ENCODE measurements around the gene MRC1. TPM values are rescaled to one million over a fixed set of nuclear protein-coding genes. Genes with fewer than 3 reads are reported as not detected.

MRC1 gene
- total and polyA plus RNA-seq, 2 of the 13 experiments (the other 11 are each of a cell fraction or from before 2014, with no cell fraction given), result not detected

DNA sequence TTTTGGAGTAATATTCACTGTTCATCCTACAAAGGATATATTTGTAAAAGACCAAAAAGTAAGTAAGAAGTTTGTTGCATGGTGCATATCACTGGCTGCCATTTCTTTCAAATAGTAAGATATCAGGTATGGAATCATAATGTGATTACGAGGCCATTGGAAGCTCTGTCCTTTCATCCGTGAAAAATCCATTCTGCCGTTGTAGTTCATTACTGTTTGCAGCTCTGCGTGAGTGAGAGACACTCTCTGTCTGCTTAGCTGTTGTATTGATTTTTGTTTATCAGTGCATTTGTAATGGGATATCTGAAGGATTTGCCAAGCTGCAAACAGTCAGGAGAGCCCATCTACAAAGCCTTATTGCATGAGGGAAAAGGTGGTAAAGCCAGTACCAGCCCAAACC is 98.5 kb downstream of the MRC1 start:
- Histone ChIP-seq H2AFZ (ENCODE audit: low read length) (no peak overlapping the region), H3K4me3 (replicated peaks in 1 of 3; ENCODE audit: insufficient read depth in 1 of 3, low read depth in 2 of 3, low read length in 3 of 3) (no peak overlapping the region), H3K79me2 (ENCODE audit: insufficient read depth, low read length) (no peaks in the 10 kb centered on the region), H3K27ac (ENCODE audit: extremely low read length, insufficient read depth, low read length) (no peak overlapping the region), H3K4me1 (ENCODE audit: insufficient read depth, low read length) (no peaks in the 10 kb centered on the region), H3K36me3 (replicated peaks in 1 of 2; ENCODE audit: control insufficient read depth in 1 of 2, insufficient read depth in 2 of 2, low read length in 2 of 2) (no peaks in the 10 kb centered on the region), H3K4me2 (ENCODE audit: low read depth, low read length) (no peak overlapping the region), H3K9ac (ENCODE audit: insufficient read depth, low read depth, low read length) (no peak overlapping the region), H3K27me3 (ENCODE audit: control insufficient read depth in 1 of 2, insufficient read depth in 2 of 2, low read length in 2 of 2) (peaks cover 0 to 7% of the 10 kb centered on the region in 2 experiments; a peak in 1 of 5 replicates), H4K20me1 (ENCODE audit: insufficient read depth, low read length) (0 out of 2 replicates have a peak, but pooled peaks cover 2% of the 10 kb centered on the region), H3K9me3 (ENCODE audit: low read length) (no peaks in the 10 kb centered on the region)
- in situ Hi-C loops (cut with HindIII; ENCODE audit: extremely low pct_ligation_motif_present, low pct_unique_long_range_greater_than_20kb), result no loop called here
- TF ChIP-seq ETV6 (CRISPR knock-in tag; conservative IDR thresholded peaks at IDR 0.05), result no peak
- TF ChIP-seq, protein P1, sequence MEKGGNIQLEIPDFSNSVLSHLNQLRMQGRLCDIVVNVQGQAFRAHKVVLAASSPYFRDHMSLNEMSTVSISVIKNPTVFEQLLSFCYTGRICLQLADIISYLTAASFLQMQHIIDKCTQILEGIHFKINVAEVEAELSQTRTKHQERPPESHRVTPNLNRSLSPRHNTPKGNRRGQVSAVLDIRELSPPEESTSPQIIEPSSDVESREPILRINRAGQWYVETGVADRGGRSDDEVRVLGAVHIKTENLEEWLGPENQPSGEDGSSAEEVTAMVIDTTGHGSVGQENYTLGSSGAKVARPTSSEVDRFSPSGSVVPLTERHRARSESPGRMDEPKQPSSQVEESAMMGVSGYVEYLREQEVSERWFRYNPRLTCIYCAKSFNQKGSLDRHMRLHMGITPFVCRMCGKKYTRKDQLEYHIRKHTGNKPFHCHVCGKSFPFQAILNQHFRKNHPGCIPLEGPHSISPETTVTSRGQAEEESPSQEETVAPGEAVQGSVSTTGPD (CRISPR knock-in tag; IDR thresholded peaks at IDR 0.05), result no peak
- no peak for TF ChIP-seq SOX13 (IDR thresholded peaks at IDR 0.05)
- no peak for TF ChIP-seq SOX13 (CRISPR knock-in tag; conservative IDR thresholded peaks at IDR 0.05 in 1 of 2, IDR thresholded peaks at IDR 0.05 in 1 of 2)
- TF ChIP-seq, protein P2, sequence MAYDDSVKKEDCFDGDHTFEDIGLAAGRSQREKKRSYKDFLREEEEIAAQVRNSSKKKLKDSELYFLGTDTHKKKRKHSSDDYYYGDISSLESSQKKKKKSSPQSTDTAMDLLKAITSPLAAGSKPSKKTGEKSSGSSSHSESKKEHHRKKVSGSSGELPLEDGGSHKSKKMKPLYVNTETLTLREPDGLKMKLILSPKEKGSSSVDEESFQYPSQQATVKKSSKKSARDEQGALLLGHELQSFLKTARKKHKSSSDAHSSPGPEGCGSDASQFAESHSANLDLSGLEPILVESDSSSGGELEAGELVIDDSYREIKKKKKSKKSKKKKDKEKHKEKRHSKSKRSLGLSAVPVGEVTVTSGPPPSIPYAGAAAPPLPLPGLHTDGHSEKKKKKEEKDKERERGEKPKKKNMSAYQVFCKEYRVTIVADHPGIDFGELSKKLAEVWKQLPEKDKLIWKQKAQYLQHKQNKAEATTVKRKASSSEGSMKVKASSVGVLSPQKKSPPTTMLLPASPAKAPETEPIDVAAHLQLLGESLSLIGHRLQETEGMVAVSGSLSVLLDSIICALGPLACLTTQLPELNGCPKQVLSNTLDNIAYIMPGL (CRISPR knock-in tag; IDR thresholded peaks at IDR 0.05; ENCODE audit: borderline replicate concordance in 1 of 2, low read depth in 1 of 2), result no peak
- no peak for TF ChIP-seq SATB2 (CRISPR knock-in tag; IDR thresholded peaks at IDR 0.05)
- intact Hi-C loops (cut with micrococcal nuclease; ENCODE audit: unreplicated experiment), result no loop called here
- POLR2A ChIA-PET, result no interaction called here
- no peak for FAIRE-seq
- DNase-seq (ENCODE audit: low spot score), result no peak
- ATAC-seq, result no peak
- WGBS (ENCODE audit: low lambda C conversion rate), result 11% methylated on average over 4 of the region's 4 CpGs
- CTCF ChIA-PET (ENCODE audit: low intra/inter-chr PET ratio, low total read pairs), result no interaction called here
- no TSS peak for BruUV-seq (replicated peaks)

Data from HepG2 (cell line).